HepG2 (cell line): ENCODE measurements around the gene RGS14. TPM values are rescaled to one million over a fixed set of nuclear protein-coding genes. Genes with fewer than 3 reads are reported as not detected.

ENCODE experiments used
- ATAC-seq: fragments of 200-7000 bp; cut with Tn5 transposase; 3 replicates; pipeline ENCODE4 v1.9.1; 2020; ENCODE audit warnings: mild to moderate bottlenecking, moderate library complexity
- BruUV-seq: library from RNA; stranded (reverse); fragments of 400-500 nt; replicated peaks from 2 replicates; lab custom pipeline; 2021; lab: Mats Ljungman, UMichigan
- CTCF ChIA-PET: fragments of 300-600 bp; formaldehyde crosslinking; extraction: SDS; loops from one replicate; lab custom pipeline; 2021; ENCODE audit warnings: low total read pairs, inconsistent platforms, low intra/inter-chr PET ratio; lab: Yijun Ruan, JAX
- POLR2A ChIA-PET: fragments of 350-600 bp; sonication (Branson Sonifier 250); formaldehyde crosslinking; loops from one replicate; lab custom pipeline; 2020; ENCODE audit warnings: antibody characterized with exemption, inconsistent platforms; lab: Yijun Ruan, JAX
- DNase-seq: peaks from one replicate; pipeline ENCODE4 v3.0.0-alpha.2; 2015; ENCODE audit warnings: low spot score
- FAIRE-seq: peaks from 3 replicates; lab custom pipeline; 2011; peaks lifted over from hg19 to GRCh38; lab: Jason Lieb, UNC
- H2AFZ ChIP-seq: one replicate; pipeline ENCODE4 v1.6.1; 2011; ENCODE audit warnings: low read length, inconsistent platforms
- H3K27ac ChIP-seq: fragments of 300-600 bp; 3 replicates; pipeline ENCODE4 v1.8.0; 2011; ENCODE audit warnings: mixed run types, mild to moderate bottlenecking, mixed read lengths, low read length, inconsistent platforms; ENCODE audit not compliant: insufficient read depth; ENCODE audit errors: extremely low read length
- H3K27me3 ChIP-seq, 2 experiments: fragments of 200-600 bp in 1 of 2; 2 replicates in 1 of 2; 3 replicates in 1 of 2; pipeline versions ENCODE4 v1.6.0 to v1.8.0; 2011; ENCODE audit warnings: low read length in 2 of 2, mild to moderate bottlenecking in 2 of 2, moderate library complexity in 2 of 2, inconsistent platforms in 1 of 2; ENCODE audit not compliant: insufficient read depth in 2 of 2, control insufficient read depth in 1 of 2
- H3K36me3 ChIP-seq, 2 experiments: fragments of 200-600 bp in 1 of 2; replicated peaks in 1 of 2; 2 replicates in 1 of 2; 3 replicates in 1 of 2; pipeline versions ENCODE4 v1.5.1 to v1.8.0; 2011; ENCODE audit warnings: low read length in 2 of 2, inconsistent platforms in 1 of 2; ENCODE audit not compliant: insufficient read depth in 2 of 2, control insufficient read depth in 1 of 2
- H3K4me1 ChIP-seq: 2 replicates; pipeline ENCODE4 v1.5.1; 2012; ENCODE audit warnings: low read length, inconsistent platforms; ENCODE audit not compliant: insufficient read depth
- H3K4me2 ChIP-seq: 2 replicates; pipeline ENCODE4 v1.6.0; 2011; ENCODE audit warnings: low read depth, low read length, inconsistent platforms
- H3K4me3 ChIP-seq, 3 experiments: fragments of 200-600 bp in 1 of 3; sonication (generic), shearing (Covaris generic) in 1 of 3; replicated peaks in 1 of 3; 2 replicates each; pipeline ENCODE4 v1.5.1; 2011 to 2016; ENCODE audit warnings: low read length in 3 of 3, inconsistent platforms in 2 of 3, low read depth in 2 of 3, mild to moderate bottlenecking in 2 of 3, control low read depth in 1 of 3, mixed read lengths in 1 of 3; ENCODE audit not compliant: insufficient read depth in 1 of 3
- H3K79me2 ChIP-seq: one replicate; pipeline ENCODE4 v1.6.1; 2011; ENCODE audit warnings: low read length, inconsistent platforms; ENCODE audit not compliant: insufficient read depth
- H3K9ac ChIP-seq: 2 replicates; pipeline ENCODE4 v1.6.0; 2011; ENCODE audit warnings: mild to moderate bottlenecking, low read depth, low read length, inconsistent platforms; ENCODE audit not compliant: insufficient read depth
- H3K9me3 ChIP-seq: 2 replicates; pipeline ENCODE4 v1.5.1; 2012; ENCODE audit warnings: mild to moderate bottlenecking, low read length
- H4K20me1 ChIP-seq: 2 replicates; pipeline ENCODE4 v1.6.0; 2011; ENCODE audit warnings: inconsistent platforms, mild to moderate bottlenecking, low read length, moderate library complexity; ENCODE audit not compliant: insufficient read depth
- CTCF ChIP-seq: sonication (generic); formaldehyde crosslinking; IDR thresholded peaks from 2 replicates; pipeline ENCODE4 v1.5.0; 2020; ENCODE audit warnings: mild to moderate bottlenecking, missing genetic modification reagents, moderate library complexity
- ETV6 ChIP-seq: sonication (generic); formaldehyde crosslinking; conservative IDR thresholded peaks from 2 replicates; pipeline ENCODE4 v1.4.0; 2020; ENCODE audit warnings: missing genetic modification reagents
- HINFP ChIP-seq: sonication (generic); formaldehyde crosslinking; IDR thresholded peaks from 2 replicates; pipeline ENCODE4 v1.4.0; 2020; ENCODE audit warnings: low read depth, mild to moderate bottlenecking, missing genetic modification reagents
- IRF1 ChIP-seq: sonication (generic); formaldehyde crosslinking; IDR thresholded peaks from 2 replicates; pipeline ENCODE4 v1.4.0; 2020; ENCODE audit warnings: low read depth, mild to moderate bottlenecking, missing genetic modification reagents
- JUNB ChIP-seq: sonication (generic); formaldehyde crosslinking; IDR thresholded peaks from 2 replicates; pipeline ENCODE4 v1.8.0; 2022; ENCODE audit warnings: missing genetic modification reagents, mild to moderate bottlenecking, borderline replicate concordance
- SMARCE1 ChIP-seq: fragments of 450-650 bp; IDR thresholded peaks from 2 replicates; pipeline ENCODE4 v1.6.1; 2017; ENCODE audit warnings: borderline replicate concordance
- SP1 ChIP-seq, 2 experiments: fragments of 450-650 bp in 1 of 2; sonication (generic) in 1 of 2; formaldehyde crosslinking in 1 of 2; IDR thresholded peaks; 2 replicates each; pipeline versions ENCODE4 v1.4.0 to v1.6.1; 2016 to 2020; ENCODE audit warnings: missing genetic modification reagents in 1 of 2
- STAG1 ChIP-seq: sonication (generic); formaldehyde crosslinking; IDR thresholded peaks from 2 replicates; pipeline ENCODE4 v1.4.0; 2020; ENCODE audit warnings: missing genetic modification reagents
- TEAD2 ChIP-seq: sonication (generic); formaldehyde crosslinking; IDR thresholded peaks from 2 replicates; pipeline ENCODE4 v1.9.0; 2021; ENCODE audit warnings: missing genetic modification reagents
- TRIM24 ChIP-seq: sonication (generic); formaldehyde crosslinking; IDR thresholded peaks from 2 replicates; pipeline ENCODE4 v1.8.0; 2022; ENCODE audit warnings: mild to moderate bottlenecking, missing genetic modification reagents
- ZBTB43 ChIP-seq: sonication (generic); formaldehyde crosslinking; conservative IDR thresholded peaks from 2 replicates; pipeline ENCODE4 v1.4.0; 2020; ENCODE audit warnings: missing genetic modification reagents
- ZMYM4 ChIP-seq: sonication (generic); formaldehyde crosslinking; IDR thresholded peaks from 2 replicates; pipeline ENCODE4 v1.8.1; 2023; ENCODE audit warnings: mild to moderate bottlenecking, missing genetic modification reagents
- ZNF430 ChIP-seq: sonication (generic); formaldehyde crosslinking; IDR thresholded peaks from 2 replicates; pipeline ENCODE4 v1.9.0; 2021; ENCODE audit warnings: mild to moderate bottlenecking, missing genetic modification reagents
- ZNF501 ChIP-seq: sonication (generic); formaldehyde crosslinking; IDR thresholded peaks from 2 replicates; pipeline ENCODE4 v1.5.1; 2020; ENCODE audit warnings: mild to moderate bottlenecking, moderate library complexity, missing genetic modification reagents
- ZNF577 ChIP-seq: sonication (generic); formaldehyde crosslinking; IDR thresholded peaks from 2 replicates; pipeline ENCODE4 v1.4.0; 2020; ENCODE audit warnings: mild to moderate bottlenecking, low read depth, missing genetic modification reagents, borderline replicate concordance
- ZNF773 ChIP-seq: sonication (generic); formaldehyde crosslinking; IDR thresholded peaks from 2 replicates; pipeline ENCODE4 v1.4.0; 2020; ENCODE audit warnings: missing genetic modification reagents, borderline replicate concordance
- ZNF883 ChIP-seq: sonication (generic); formaldehyde crosslinking; IDR thresholded peaks from 2 replicates; pipeline ENCODE4 v1.5.1; 2020; ENCODE audit warnings: mild to moderate bottlenecking, missing genetic modification reagents; ENCODE audit errors: not compliant biosample characterization
- WGBS: methylation state at CpG from one replicate; pipeline ENCODE4 v1.1.6; 2017; ENCODE audit warnings: low lambda C conversion rate; 5-methylcytosine and 5-hydroxymethylcytosine counted together
- in situ Hi-C: cut with HindIII; loops from 2 replicates; pipeline ENCODE4 v1.10.0; 2017; ENCODE audit warnings: low pct_unique_long_range_greater_than_20kb; ENCODE audit not compliant: extremely low pct_ligation_motif_present
- intact Hi-C: fragments of 100-400 bp; cut with micrococcal nuclease; formaldehyde crosslinking; loops from one replicate; pipeline ENCODE4 v1.10.0; 2022; ENCODE audit not compliant: unreplicated experiment
- polyA plus RNA-seq, 8 experiments: library from polyadenylated mRNA; depleted of rRNA in 3 of 8; stranded (reverse) in 7 of 8; unstranded in 1 of 8; fragments of >200 nt; fragmentation: Illumina TruSeq in 4 of 8; extraction: Trizol in 4 of 8; gene quantifications; 2 replicates each; pipeline versions ENCODE4 v1.2.1 to v1.2.3, GENCODE V29; 2011 to 2016; ENCODE audit warnings: low read depth in 4 of 8, missing spikeins in 1 of 8, mixed read lengths in 1 of 8; ENCODE audit not compliant: insufficient read depth in 1 of 8
- total RNA-seq, 5 experiments: library from RNA; depleted of rRNA; stranded (reverse); fragments of >200 nt; fragmentation: Illumina TruSeq; extraction: Trizol; gene quantifications; 2 replicates each; pipeline ENCODE4 v1.2.3, GENCODE V29; 2016; ENCODE audit warnings: low read depth in 1 of 5

RGS14 gene
- total and polyA plus RNA-seq, 2 of the 13 experiments (the other 11 are each of a cell fraction or from before 2014, with no cell fraction given), result 11.1 to 17.2 TPM

- no peaks in the 10 kb centered on the region for H3K9me3 ChIP-seq
- no TSS peak for BruUV-seq
- H4K20me1 ChIP-seq, result no peaks in the 10 kb centered on the region
- peak overlapping the region; percentile 13 for H3K27ac ChIP-seq
- FAIRE-seq (peak; percentile 63), DNase-seq (no peak), ATAC-seq (no peak)
- peaks cover 78% of the 10 kb centered on the region for H3K4me1 ChIP-seq
- H3K4me3 ChIP-seq, result no peak overlapping the region
- H3K27me3 ChIP-seq, result no peaks in the 10 kb centered on the region; a peak in 1 of 5 replicates
- H3K4me2 ChIP-seq, result no peak overlapping the region
- H2AFZ ChIP-seq, result no peak overlapping the region
- 46% methylated on average over 4 of the region's 5 CpGs for WGBS
- in situ Hi-C loops, result loop anchor here (25.0 kb wide), 1 partner anchor 832 kb away; the partner anchor contains the start of genes CDHR2 and RNF44
- H3K36me3 ChIP-seq, result 0 out of 5 replicates have a peak, but pooled peaks cover 0 to 4% of the 10 kb centered on the region in 2 experiments
- intact Hi-C loops, result loop anchor here (5.0 kb wide), 1 partner anchor 52 kb away; no protein-coding TSS in a partner anchor
- peaks cover 8% of the 10 kb centered on the region for H3K79me2 ChIP-seq
- ChIA-PET POLR2A (interaction anchor here (0.6 to 7.9 kb wide), 6 partner anchors 8 to 105 kb away, joined by 3 to 239 read pairs (median 6); partner anchors contain the start of gene LMAN2), CTCF (no interaction called here)
- H3K9ac ChIP-seq, result no peak overlapping the region
- TF ChIP-seq STAG1 (CRISPR knock-in tag) (peak; percentile 38), ZNF430 (CRISPR knock-in tag) (no peak), CTCF (peak; percentile 56), TRIM24 (CRISPR knock-in tag) (no peak), ZNF773 (CRISPR knock-in tag) (no peak), ZNF883 (CRISPR knock-in tag) (no peak), SMARCE1 (no peak), ETV6 (CRISPR knock-in tag) (no peak), HINFP (no peak), ZBTB43 (no peak), ZNF577 (CRISPR knock-in tag) (no peak), TEAD2 (CRISPR knock-in tag) (no peak), ZNF501 (CRISPR knock-in tag) (no peak), SP1 (IDR thresholded peaks at IDR 0.05) (no peak), SP1 (CRISPR knock-in tag; IDR thresholded peaks at IDR 0.05) (no peak), IRF1 (CRISPR knock-in tag) (no peak), JUNB (CRISPR knock-in tag) (no peak), ZMYM4 (CRISPR knock-in tag) (no peak)
Observed at GRCh38 chr5:177368869-177369644, 11.3 kb downstream of the RGS14 start.
